Gastroesophageal sphincter (tissue), 4 donors: ENCODE measurements around the gene HADH. TPM values are rescaled to one million over a fixed set of nuclear protein-coding genes. Genes with fewer than 3 reads are reported as not detected.

Source experiments
- ATAC-seq: fragments of 150-250 bp; one replicate; pipeline ENCODE4 v1.9.1; 2016; ENCODE audit warnings: mild to moderate bottlenecking, moderate library complexity
- H3K27ac ChIP-seq, 4 donors: fragments of 200-600 bp; sonication (generic) in 3 of 4; 1 replicate in 3 of 4; 2 replicates in 1 of 4; pipeline ENCODE4 v1.5.1; 2016 to 2019
- H3K27me3 ChIP-seq: fragments of 200-600 bp; sonication (generic); one replicate; pipeline ENCODE4 v1.5.1; 2019
- H3K36me3 ChIP-seq, 2 donors: fragments of 200-600 bp; sonication (generic); one replicate each; pipeline ENCODE4 v1.5.1; 2019; ENCODE audit warnings: control low read depth in 1 of 2
- H3K4me1 ChIP-seq, 3 donors: fragments of 200-600 bp; sonication (generic); 1 replicate in 2 of 3; 2 replicates in 1 of 3; pipeline ENCODE4 v1.5.1; 2016 to 2019; ENCODE audit warnings: control low read depth in 2 of 3
- H3K4me3 ChIP-seq, 2 donors: fragments of 200-600 bp; sonication (generic); one replicate each; pipeline ENCODE4 v1.5.1; 2019; ENCODE audit warnings: mild to moderate bottlenecking in 1 of 2, moderate library complexity in 1 of 2
- H3K9me3 ChIP-seq, 3 donors: fragments of 200-600 bp; sonication (generic); one replicate each; pipeline ENCODE4 v1.5.1; 2017 to 2019; ENCODE audit warnings: control low read depth in 2 of 3
- EP300 ChIP-seq: sonication (generic); formaldehyde crosslinking; IDR thresholded peaks from one replicate; pipeline ENCODE4 v1.6.1; 2017; ENCODE audit warnings: antibody characterized with exemption, mild to moderate bottlenecking
- POLR2A ChIP-seq, 2 donors: fragments of 450-650 bp; IDR thresholded peaks; one replicate each; pipeline ENCODE4 v1.6.1; 2017; ENCODE audit warnings: antibody characterized with exemption in 2 of 2, mild to moderate bottlenecking in 2 of 2, moderate library complexity in 1 of 2
- POLR2AphosphoS5 ChIP-seq: sonication (generic); formaldehyde crosslinking; IDR thresholded peaks from one replicate; pipeline ENCODE4 v1.6.1; 2017; ENCODE audit warnings: antibody characterized with exemption
- WGBS, 2 donors: methylation state at CpG; one replicate each; pipeline ENCODE4 v1.1.5; 2018; ENCODE audit warnings: low coverage in 1 of 2; 5-methylcytosine and 5-hydroxymethylcytosine counted together
- total RNA-seq, 4 donors: library from RNA; depleted of rRNA; stranded (reverse); fragments of >200 nt; gene quantifications; one replicate each; pipeline ENCODE4 v1.1.0, GENCODE V29; 2016
- TF ChIP-seq, protein P1 (sequence below), 4 experiments: fragments of 200-600 bp in 2 of 4; fragments of 450-650 bp in 2 of 4; sonication (generic) in 1 of 4; IDR thresholded peaks; one replicate each; pipeline ENCODE4 v1.5.1; 2017 to 2019; ENCODE audit warnings: antibody characterized with exemption in 4 of 4, mild to moderate bottlenecking in 2 of 4, moderate library complexity in 2 of 4

HADH gene
- total RNA-seq, 4 donors from 2014 or later = 88.9 to 148 (median 112) TPM

DNA sequence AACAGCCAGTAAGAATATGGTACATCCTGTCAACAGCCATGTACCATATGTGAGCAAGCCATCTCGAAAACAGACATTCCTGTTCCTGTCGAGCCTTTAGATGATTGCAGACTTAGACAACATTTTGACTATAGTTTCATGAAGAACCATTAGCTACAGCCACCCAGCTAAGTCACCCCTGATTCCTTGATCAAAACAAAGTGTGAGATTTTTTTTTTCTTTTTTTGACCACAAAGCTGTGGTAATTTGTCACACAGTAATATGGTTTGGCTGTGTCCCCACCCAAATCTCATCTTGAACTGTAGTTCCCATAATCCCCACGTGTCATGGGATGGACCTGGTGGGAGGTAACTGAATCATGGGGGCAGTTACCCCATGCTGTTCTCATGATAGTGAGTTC, 15.2 kb upstream of the HADH start:
- Histone ChIP-seq H3K9me3 (no peaks in the 10 kb centered on the region), H3K4me3 (no peak overlapping the region), H3K27me3 (no peaks in the 10 kb centered on the region), H3K27ac (no peak overlapping the region), H3K4me1 (no peaks in the 10 kb centered on the region), H3K36me3 (no peaks in the 10 kb centered on the region)
- no peak for ATAC-seq
- 79 to 83% methylated on average over 2 to 3 of the region's 3 CpGs for WGBS, 2 donors
- TF ChIP-seq POLR2A (IDR thresholded peaks at IDR 0.05) (no peak), POLR2AphosphoS5 (no peak), EP300 (no peak)
- TF ChIP-seq, protein P1, sequence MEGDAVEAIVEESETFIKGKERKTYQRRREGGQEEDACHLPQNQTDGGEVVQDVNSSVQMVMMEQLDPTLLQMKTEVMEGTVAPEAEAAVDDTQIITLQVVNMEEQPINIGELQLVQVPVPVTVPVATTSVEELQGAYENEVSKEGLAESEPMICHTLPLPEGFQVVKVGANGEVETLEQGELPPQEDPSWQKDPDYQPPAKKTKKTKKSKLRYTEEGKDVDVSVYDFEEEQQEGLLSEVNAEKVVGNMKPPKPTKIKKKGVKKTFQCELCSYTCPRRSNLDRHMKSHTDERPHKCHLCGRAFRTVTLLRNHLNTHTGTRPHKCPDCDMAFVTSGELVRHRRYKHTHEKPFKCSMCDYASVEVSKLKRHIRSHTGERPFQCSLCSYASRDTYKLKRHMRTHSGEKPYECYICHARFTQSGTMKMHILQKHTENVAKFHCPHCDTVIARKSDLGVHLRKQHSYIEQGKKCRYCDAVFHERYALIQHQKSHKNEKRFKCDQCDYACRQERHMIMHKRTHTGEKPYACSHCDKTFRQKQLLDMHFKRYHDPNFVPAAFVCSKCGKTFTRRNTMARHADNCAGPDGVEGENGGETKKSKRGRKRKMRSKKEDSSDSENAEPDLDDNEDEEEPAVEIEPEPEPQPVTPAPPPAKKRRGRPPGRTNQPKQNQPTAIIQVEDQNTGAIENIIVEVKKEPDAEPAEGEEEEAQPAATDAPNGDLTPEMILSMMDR (IDR thresholded peaks at IDR 0.05) = no peak

DNA sequence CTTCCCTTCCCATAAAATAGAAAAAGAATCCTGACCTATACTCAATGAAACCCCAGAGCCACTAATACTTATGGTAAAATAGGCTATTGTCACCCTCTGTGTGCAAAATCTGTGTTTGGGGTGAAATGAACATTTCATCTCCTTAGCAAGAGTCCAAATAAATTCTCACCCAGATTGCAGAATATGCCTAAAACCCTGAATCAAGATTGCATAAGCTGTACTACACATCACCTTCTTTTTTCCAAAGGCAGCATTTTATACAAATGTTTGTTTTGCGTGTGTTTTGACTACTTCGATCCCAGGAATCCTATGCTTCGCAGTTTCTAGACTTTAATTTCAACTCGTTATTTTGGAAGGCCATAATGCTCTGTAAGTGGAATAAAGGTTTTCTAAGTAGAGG, 12.2 kb upstream of the HADH start:
- no peak for ATAC-seq
- H3K27me3 ChIP-seq = no peaks in the 10 kb centered on the region
- WGBS, 2 donors = 86 to 94% methylated on average over 4 of the region's 4 CpGs
- no peaks in the 10 kb centered on the region for H3K36me3 ChIP-seq
- H3K9me3 ChIP-seq = no peaks in the 10 kb centered on the region
- H3K27ac ChIP-seq = no peak overlapping the region
- H3K4me3 ChIP-seq = no peak overlapping the region
- TF ChIP-seq, protein P1 (IDR thresholded peaks at IDR 0.05) = no peak
- no peak for TF ChIP-seq POLR2A (IDR thresholded peaks at IDR 0.05)
- TF ChIP-seq POLR2AphosphoS5 = no peak
- TF ChIP-seq EP300 = no peak
- H3K4me1 ChIP-seq = no peaks in the 10 kb centered on the region

- Histone ChIP-seq H3K27ac (no peak overlapping the region), H3K4me1 (no peaks in the 10 kb centered on the region), H3K9me3 (no peaks in the 10 kb centered on the region), H3K36me3 (no peaks in the 10 kb centered on the region), H3K27me3 (no peaks in the 10 kb centered on the region), H3K4me3 (no peak overlapping the region)
- TF ChIP-seq, protein P1 (IDR thresholded peaks at IDR 0.05) = no peak
- TF ChIP-seq EP300 = no peak
- TF ChIP-seq POLR2A (IDR thresholded peaks at IDR 0.05) = no peak
- WGBS, 2 donors = 72% methylated on average over 3 of the region's 3 CpGs
- ATAC-seq = no peak
These were observed 11.6 kb upstream of the HADH start for GRCh38 chr4:107977966-107978705.

DNA sequence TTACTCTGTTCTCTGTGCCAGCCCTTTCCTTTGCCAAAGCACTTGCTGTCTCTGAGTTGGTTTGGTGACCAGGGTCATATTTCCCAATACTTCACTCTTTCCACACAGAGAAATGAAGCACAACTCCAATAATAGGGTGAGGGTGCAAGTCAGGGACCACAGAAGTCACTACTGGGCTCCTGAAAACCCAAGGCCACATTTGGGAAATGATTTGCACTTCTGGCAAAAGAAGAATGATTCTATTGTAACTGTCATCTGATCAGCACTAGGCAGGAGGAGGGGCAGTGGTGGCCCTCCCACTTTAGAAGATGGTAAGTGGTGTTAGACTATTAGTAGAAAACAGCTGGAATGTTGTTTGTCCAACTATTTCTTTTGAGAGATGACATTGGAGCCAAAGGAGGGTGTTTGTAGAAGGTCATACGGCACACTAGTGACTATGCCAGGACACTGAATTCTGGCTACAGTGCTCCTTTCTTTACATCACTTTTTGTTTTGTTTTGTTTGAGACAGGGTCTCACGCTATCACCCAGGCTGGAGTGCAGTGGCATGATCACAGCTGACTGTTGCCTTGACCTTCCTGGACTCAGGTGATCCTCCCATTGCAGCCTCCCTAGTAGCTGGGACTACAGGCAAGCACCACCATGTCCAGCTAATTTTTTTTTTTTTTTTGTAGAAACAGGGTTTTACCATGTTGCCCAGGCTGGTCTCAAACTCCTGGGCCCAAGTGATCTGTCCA, 10.8 kb upstream of the HADH start:
- Histone ChIP-seq H3K4me1 (no peaks in the 10 kb centered on the region), H3K27me3 (no peaks in the 10 kb centered on the region), H3K27ac (no peak overlapping the region), H3K4me3 (no peak overlapping the region), H3K9me3 (no peaks in the 10 kb centered on the region), H3K36me3 (no peaks in the 10 kb centered on the region)
- no peak for TF ChIP-seq POLR2AphosphoS5
- TF ChIP-seq EP300 = no peak
- peak; percentile 22 for ATAC-seq
- WGBS, 2 donors = 64 to 96% methylated on average over 2 of the region's 2 CpGs

DNA sequence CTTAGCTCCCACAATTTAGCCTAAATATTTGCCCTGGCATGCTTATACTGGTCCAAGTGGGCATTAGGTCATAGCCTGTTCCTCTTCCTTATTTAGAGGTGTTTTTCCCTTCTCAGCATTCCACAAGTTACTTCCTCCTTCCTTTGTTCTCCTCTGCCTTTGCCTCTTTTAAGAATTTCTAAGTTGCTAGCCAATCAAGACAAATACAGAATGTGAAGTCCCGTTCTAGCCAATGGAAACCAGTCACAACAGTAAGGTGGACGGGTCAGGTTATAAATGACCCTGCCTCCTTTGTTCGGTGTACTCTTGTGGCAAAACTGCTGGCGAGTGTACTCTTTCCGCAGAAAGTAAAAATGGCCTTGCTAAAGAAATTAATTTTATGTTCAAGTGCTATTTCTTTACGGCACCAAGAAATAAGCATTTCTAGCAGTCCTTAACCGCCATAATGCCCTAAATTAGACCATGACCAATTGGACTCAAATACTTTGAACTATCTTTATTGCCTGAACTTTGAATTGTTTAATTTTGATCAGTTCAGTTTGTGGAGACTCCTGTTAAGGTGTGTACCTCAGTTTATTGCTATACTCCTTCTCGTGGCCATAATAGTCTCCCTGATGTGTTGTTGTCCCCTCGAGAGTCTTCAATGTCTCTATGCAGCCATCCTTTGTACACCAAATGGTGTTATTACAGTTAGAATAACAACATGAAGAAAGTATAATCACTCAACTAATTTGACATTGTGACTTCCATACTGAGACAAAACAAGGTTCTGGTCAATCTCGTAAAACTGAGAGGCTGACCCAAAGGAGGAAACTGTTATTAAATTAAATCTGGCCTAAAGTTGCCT, 1.6 kb upstream of the HADH start:
- 90 to 97% methylated on average over 5 to 9 of the region's 10 CpGs for WGBS, 2 donors
- Histone ChIP-seq H3K4me1 (peaks cover 3 to 50% (median 13%) of the 10 kb centered on the region in 3 donors), H3K27ac (peak overlapping the region; percentile 62 to 98 (median 94)), H3K27me3 (no peaks in the 10 kb centered on the region), H3K9me3 (no peaks in the 10 kb centered on the region), H3K4me3 (peak overlapping the region in 1 of 2 donors; percentile 85), H3K36me3 (no peaks in the 10 kb centered on the region)
- no peak for ATAC-seq
- TF ChIP-seq EP300 = no peak
- no peak for TF ChIP-seq POLR2AphosphoS5
- TF ChIP-seq POLR2A (IDR thresholded peaks at IDR 0.05) = no peak
- TF ChIP-seq, protein P1 (IDR thresholded peaks at IDR 0.05) = no peak
